AG04449 (cell line): ENCODE measurements around the gene JDP2.
A peak's percentile ranks its signal among the peaks of the same experiment; 100 is the strongest.
"Not testable (repeated sequence)": the region's sequence is repeated elsewhere in the genome, so short reads cannot be mapped to it uniquely, and the experiment has no call there.

Source experiments
- CTCF ChIA-PET: fragments of 350-600 bp; formaldehyde crosslinking; extraction: SDS; loops from one replicate; lab custom pipeline; 2021; ENCODE audit warnings: antibody characterized with exemption; lab: Yijun Ruan, JAX
- POLR2A ChIA-PET: fragments of 400-600, 350-600 bp; formaldehyde crosslinking; extraction: SDS; loops from one replicate; lab custom pipeline; 2020; ENCODE audit warnings: antibody characterized with exemption, inconsistent platforms; lab: Yijun Ruan, JAX
- DNase-seq: peaks from one replicate; pipeline ENCODE4 v3.0.0-alpha.2; 2010; ENCODE audit warnings: low read depth, low spot score
- H3K4me3 ChIP-seq: 2 replicates; pipeline ENCODE4 v1.5.1; 2011; ENCODE audit warnings: low read depth, mild to moderate bottlenecking, control low read depth, low read length
- CTCF ChIP-seq: IDR thresholded peaks from one replicate; pipeline ENCODE4 v1.5.1; 2011; ENCODE audit warnings: mild to moderate bottlenecking, moderate library complexity, low read length, control low read depth, inconsistent platforms; ENCODE audit not compliant: insufficient read depth; ENCODE audit errors: missing control alignments

The JDP2 gene

GRCh38 chr14:75427482-75428229, at the start of gene JDP2:
JDP2 (plus strand) TSS chr14:75428022; CDS start chr14:75437921, 9,899 bp downstream.
- no peak for DNase-seq
- POLR2A ChIA-PET = interaction anchor here (0.8 to 1.6 kb wide), 3 partner anchors 10 to 25 kb away, joined by 4 to 8 read pairs (median 4); no protein-coding TSS in a partner anchor
- CTCF ChIA-PET = interaction anchor here (1.3 kb wide), 1 partner anchor 132 kb away, joined by 3 read pairs; no protein-coding TSS in a partner anchor
- no peak for TF ChIP-seq CTCF
- H3K4me3 ChIP-seq = peak within 1 kb of the TSS; percentile 77

GRCh38 chr14:75379246-75379929, 48.4 kb upstream of the JDP2 start:
- no peak for DNase-seq
- CTCF ChIA-PET = interaction anchor here (0.6 to 3.2 kb wide), 3 partner anchors 12 to 23 kb away, joined by 3 to 7 read pairs (median 3); no protein-coding TSS in a partner anchor
- H3K4me3 ChIP-seq = no peak overlapping the region
- POLR2A ChIA-PET = no interaction called here
- no peak for TF ChIP-seq CTCF

GRCh38 chr14:75379930-75380270, 47.9 kb upstream of the JDP2 start:
- POLR2A ChIA-PET = no interaction called here
- H3K4me3 ChIP-seq = no peak overlapping the region
- CTCF ChIA-PET = interaction anchor here (1.5 to 3.2 kb wide), 2 partner anchors 13 to 22 kb away, joined by 3 to 7 read pairs; no protein-coding TSS in a partner anchor
- DNase-seq = no peak
- no peak for TF ChIP-seq CTCF

GRCh38 chr14:75380656-75381055, 47.2 kb upstream of the JDP2 start:
- DNase-seq = no peak
- ChIA-PET CTCF (interaction anchor here (1.5 to 3.2 kb wide), 2 partner anchors 14 to 108 kb away, joined by 6 to 7 read pairs; no protein-coding TSS in a partner anchor), POLR2A (no interaction called here)
- TF ChIP-seq CTCF = no peak
- no peak overlapping the region for H3K4me3 ChIP-seq

- POLR2A ChIA-PET = no interaction called here
- TF ChIP-seq CTCF = no peak
- no peak for DNase-seq
- CTCF ChIA-PET = interaction anchor here (1.5 to 3.2 kb wide), 2 partner anchors 15 to 107 kb away, joined by 6 to 7 read pairs; no protein-coding TSS in a partner anchor
- H3K4me3 ChIP-seq = no peak overlapping the region
Observed at GRCh38 chr14:75381642-75382041, 46.2 kb upstream of the JDP2 start.

- not testable (repeated sequence) for H3K4me3 ChIP-seq
Observed at GRCh38 chr14:75383219-75383618, 44.6 kb upstream of the JDP2 start.

More at GRCh38 chr14:75383219-75383618, 44.6 kb upstream of the JDP2 start:
- CTCF ChIA-PET, DNase-seq, POLR2A ChIA-PET: not testable (repeated sequence)
